Mucosa of rectum (tissue), 2 donors: ENCODE results near the gene TANGO2.

Source experiments
- H3K27ac ChIP-seq, 2 donors: one replicate each; pipeline ENCODE4 v1.7.0; 2013; ENCODE audit warnings: inconsistent platforms in 2 of 2, low read depth in 2 of 2, low read length in 2 of 2
- H3K27me3 ChIP-seq, 2 donors: one replicate each; pipeline ENCODE4 v1.7.0; 2013; ENCODE audit warnings: low read length in 2 of 2; ENCODE audit not compliant: control insufficient read depth in 2 of 2, insufficient read depth in 2 of 2
- H3K36me3 ChIP-seq, 2 donors: one replicate each; pipeline ENCODE4 v1.7.0; 2013; ENCODE audit warnings: low read length in 2 of 2; ENCODE audit not compliant: control insufficient read depth in 2 of 2, insufficient read depth in 2 of 2
- H3K4me1 ChIP-seq, 2 donors: one replicate each; pipeline ENCODE4 v1.7.0; 2013; ENCODE audit warnings: low read length in 2 of 2, mild to moderate bottlenecking in 1 of 2; ENCODE audit not compliant: control insufficient read depth in 2 of 2, insufficient read depth in 2 of 2
- H3K4me3 ChIP-seq, 2 donors: one replicate each; pipeline ENCODE4 v1.7.0; 2013; ENCODE audit warnings: low read length in 2 of 2
- H3K9ac ChIP-seq, 2 donors: one replicate each; pipeline ENCODE4 v1.7.0; 2013; ENCODE audit warnings: low read length in 2 of 2, low read depth in 1 of 2, mild to moderate bottlenecking in 1 of 2
- H3K9me3 ChIP-seq, 2 donors: one replicate each; pipeline ENCODE4 v1.7.0; 2013; ENCODE audit warnings: low read length in 2 of 2; ENCODE audit not compliant: control insufficient read depth in 2 of 2
- donor health status: healthy.
- donor health status: Normal muscosa, but diverticular disease.

Gene TANGO2

DNA sequence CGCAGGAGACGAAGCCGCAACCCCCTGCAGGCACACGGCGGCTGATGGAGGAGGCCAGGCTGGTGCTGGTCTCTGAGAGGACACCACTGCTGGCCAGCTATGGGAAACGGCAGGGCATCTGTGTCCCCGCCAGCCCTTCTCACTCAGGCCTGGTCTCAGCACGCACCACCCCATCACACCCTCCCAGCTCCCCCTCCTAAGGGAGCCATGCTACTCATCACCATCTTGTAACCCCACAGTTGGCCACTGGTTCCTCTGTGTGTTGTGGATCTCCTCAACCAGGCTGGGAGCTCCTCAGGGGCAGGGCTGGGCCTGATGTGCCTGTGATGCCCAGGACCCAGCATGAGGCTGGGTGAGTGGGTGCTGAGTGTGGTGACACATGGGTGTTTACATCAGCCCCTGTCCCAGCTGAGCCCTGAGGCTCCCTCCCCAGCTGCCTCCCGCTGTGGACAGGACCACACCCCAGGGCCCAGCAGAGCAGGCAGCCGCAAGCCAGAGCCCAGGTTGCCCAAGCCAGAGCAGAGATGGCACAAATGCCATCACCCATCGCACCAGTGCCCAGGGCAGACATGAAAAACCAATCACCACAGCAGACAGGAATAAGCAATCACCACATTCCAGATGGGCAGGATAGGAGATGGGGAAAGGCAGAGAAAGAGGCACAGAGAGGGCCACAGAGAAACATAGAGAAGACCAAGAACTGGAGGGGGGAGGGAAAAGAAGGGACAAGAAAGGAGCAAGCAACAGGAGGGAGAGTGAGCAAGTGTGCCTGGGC, 12.5 kb upstream of the TANGO2 start:
- H3K9me3 ChIP-seq: no peaks in the 10 kb centered on the region
- H3K4me3 ChIP-seq: no peak overlapping the region
- peaks cover 0 to 2% of the 10 kb centered on the region in 2 donors for H3K4me1 ChIP-seq
- no peaks in the 10 kb centered on the region for H3K27me3 ChIP-seq
- H3K27ac ChIP-seq: no peak overlapping the region
- H3K36me3 ChIP-seq: no peaks in the 10 kb centered on the region
- no peak overlapping the region for H3K9ac ChIP-seq

DNA sequence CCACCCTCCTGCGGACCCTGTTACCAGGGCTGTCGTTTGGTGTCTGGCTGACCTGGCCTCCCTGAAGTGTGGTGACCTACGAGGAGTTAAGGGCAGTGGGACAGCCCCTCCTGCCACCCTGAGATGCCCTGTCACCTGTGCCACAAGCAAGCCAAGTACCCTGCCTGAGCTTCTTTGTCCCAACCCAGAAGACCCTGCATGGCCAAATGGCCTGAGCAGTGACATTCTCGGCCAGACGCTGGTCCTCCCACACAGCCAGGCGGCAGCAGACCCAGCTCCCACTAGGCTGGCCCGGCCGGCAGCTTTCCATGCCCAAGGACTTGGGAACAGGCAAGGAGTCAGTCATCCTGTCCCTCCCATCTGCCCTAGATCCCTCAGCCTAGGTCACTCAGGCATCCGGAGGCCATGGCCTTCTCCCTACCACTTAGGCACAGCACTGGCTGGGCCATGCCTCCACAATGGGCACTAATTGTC, 11.9 kb upstream of the TANGO2 start:
- Histone ChIP-seq H3K4me1 (peaks cover 0 to 3% of the 10 kb centered on the region in 2 donors), H3K9ac (no peak overlapping the region), H3K27ac (no peak overlapping the region), H3K9me3 (no peaks in the 10 kb centered on the region), H3K4me3 (no peak overlapping the region), H3K27me3 (no peaks in the 10 kb centered on the region), H3K36me3 (no peaks in the 10 kb centered on the region)

DNA sequence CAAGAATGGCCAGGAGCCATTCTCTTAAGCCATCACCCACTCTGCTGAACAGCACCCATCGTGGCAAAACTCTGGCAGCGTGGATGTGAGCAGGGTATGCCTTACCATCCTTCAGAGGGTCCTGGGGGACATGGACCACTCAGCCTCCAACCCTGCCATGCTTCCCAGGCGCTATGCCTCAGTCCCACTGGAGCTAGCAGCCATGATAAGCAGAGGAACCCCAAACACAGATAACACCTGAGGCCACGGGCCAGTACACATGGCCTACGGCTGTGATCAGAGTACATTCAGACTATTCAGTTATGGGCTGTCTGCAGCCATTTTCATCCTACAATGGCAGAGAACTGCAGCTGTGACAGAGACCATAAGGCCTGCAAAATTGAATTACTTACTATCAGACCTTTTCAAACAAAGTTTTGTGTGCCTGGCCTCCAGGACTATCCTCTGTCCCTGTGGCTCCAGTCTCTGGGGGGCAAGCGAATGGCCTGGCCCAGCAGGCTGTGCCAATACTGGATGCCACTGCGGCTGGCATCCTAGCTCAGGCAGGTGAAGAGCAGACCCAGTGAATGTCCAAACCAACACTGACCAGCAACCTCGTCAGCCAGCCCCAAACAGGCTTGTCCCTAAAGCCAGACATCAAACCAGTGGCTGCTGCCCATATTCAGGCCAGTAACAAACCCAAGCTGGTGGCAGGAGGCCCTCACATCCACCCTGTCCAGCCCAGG, 11.2 kb upstream of the TANGO2 start:
- no peak overlapping the region for H3K27ac ChIP-seq
- peaks cover 1 to 4% of the 10 kb centered on the region in 2 donors for H3K4me1 ChIP-seq
- H3K4me3 ChIP-seq: no peak overlapping the region
- H3K9ac ChIP-seq: no peak overlapping the region
- no peaks in the 10 kb centered on the region for H3K36me3 ChIP-seq
- H3K9me3 ChIP-seq: no peaks in the 10 kb centered on the region
- no peaks in the 10 kb centered on the region for H3K27me3 ChIP-seq

DNA sequence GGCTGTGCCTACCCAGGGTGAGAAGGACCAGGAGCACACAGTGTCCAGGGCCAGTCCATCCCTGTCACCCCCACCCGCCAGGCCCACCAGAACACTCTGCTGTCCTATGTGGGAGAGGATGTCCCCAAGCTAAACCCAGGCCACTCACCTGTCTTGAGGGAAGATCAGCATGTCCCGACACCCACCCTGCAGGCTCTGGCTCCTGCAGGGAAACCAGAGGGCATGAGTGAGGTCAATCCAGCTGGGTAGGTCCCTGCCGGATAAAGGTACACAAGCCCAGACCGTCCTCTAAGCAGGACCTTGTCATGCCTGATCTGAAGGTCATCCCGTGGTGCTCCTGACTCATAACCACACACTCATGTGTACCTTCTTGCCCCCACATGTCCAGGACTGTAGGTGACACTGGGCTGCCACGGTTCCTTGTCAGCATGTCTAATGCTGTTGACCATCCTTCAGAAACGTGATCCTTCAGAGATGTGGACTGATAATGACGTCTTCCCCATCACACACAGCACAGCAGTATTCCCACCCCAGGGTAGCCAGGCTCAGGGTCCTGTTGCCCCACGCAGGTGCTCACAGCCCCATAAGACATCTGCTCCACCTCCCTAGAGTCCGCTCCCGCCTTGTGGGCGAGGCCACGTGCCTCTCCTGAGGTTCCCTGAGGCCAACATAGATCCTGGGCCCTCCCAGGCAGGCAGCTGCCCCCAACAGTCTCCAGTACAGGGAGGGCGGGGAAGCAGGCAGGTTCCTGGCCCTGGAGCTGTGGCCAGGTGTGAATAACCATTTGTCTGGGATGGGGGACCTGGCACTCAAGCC, 10.4 kb upstream of the TANGO2 start:
- H3K9me3 ChIP-seq: no peaks in the 10 kb centered on the region
- no peak overlapping the region for H3K27ac ChIP-seq
- no peak overlapping the region for H3K9ac ChIP-seq
- no peak overlapping the region for H3K4me3 ChIP-seq
- H3K4me1 ChIP-seq: peaks cover 5% of the 10 kb centered on the region in 2 donors
- H3K27me3 ChIP-seq: no peaks in the 10 kb centered on the region
- no peaks in the 10 kb centered on the region for H3K36me3 ChIP-seq

DNA sequence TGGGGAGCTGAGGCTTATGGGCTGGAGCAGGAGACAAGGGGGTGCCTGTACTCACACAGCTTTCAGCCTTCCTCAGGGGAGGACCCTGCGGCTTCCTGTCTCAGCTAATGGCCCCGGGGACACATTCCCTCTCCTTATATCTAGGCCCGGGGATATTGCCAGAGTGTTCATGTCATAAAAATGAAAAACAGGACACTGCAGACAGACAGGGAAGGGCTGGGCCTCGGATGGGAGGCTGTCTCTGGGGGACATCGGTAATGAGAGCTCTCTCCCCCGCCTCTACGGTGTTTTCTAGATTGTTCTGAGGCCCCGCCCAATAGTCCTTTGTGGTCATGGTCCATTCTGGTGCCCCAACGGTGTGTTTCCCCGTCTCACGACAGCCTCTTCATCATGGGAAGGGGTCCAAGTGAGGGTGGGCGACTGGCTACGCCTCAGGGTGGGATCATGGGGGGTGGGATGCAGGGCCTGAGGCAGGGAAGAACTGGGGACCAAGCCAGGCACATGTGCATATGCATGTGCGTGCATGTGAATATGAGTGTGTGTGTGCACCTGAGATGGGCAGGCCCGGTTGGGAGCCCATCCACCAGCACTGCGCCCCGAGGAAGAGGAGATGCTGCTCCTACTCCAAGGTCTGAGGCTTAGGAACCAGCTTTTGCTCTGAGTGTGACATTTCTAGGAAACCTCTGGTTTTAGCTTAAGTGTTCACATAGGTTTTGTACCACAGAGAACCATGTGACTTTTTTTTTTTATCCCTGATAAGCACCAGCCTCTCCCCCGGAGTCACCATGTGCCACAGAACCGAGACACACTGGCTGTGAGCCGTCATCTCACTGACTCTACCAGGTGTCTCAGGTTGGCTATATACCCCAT, 9.6 kb upstream of the TANGO2 start:
- H3K4me3 ChIP-seq: no peak overlapping the region
- no peaks in the 10 kb centered on the region for H3K36me3 ChIP-seq
- no peak overlapping the region for H3K27ac ChIP-seq
- no peaks in the 10 kb centered on the region for H3K9me3 ChIP-seq
- H3K9ac ChIP-seq: no peak overlapping the region
- peaks cover 5 to 8% of the 10 kb centered on the region in 2 donors for H3K4me1 ChIP-seq
- H3K27me3 ChIP-seq: no peaks in the 10 kb centered on the region

DNA sequence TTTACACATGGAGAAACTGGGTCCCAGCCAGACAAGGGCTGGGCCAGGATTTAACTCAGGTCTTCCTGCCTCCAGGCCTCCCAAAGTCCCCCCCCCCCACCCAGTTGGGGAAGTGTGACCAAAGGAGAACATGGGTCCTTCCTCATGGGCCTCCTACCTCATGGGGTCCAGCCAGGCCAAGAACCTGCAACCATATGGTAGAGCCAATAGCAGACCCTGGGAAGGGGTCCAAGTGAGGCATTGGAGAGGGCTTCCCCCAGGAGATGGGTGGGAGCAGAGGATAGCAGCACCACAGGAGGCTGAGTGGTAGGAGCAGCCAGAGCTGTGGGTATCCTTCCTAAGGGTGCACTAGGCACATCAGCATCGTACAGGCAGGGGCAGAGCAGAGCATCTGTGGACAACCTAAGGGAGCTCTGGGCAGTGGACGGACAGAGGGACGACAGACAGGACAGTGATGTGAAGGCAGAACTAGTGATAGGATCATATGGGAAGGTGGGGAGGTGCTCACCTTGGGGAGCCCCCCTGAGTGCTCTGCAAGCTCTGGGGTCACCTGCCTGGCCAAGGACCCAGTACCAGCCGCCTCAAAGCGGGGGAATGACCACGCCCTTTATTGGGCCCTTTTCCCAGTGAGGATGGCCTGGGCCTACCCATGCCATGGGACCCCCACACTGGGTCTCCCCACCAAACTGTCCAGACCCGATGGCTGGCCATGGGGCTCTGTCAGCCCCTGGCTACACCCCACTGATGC, 8.7 kb upstream of the TANGO2 start:
- H3K4me1 ChIP-seq: peaks cover 7 to 10% of the 10 kb centered on the region in 2 donors
- H3K9ac ChIP-seq: no peak overlapping the region
- no peaks in the 10 kb centered on the region for H3K27me3 ChIP-seq
- H3K36me3 ChIP-seq: no peaks in the 10 kb centered on the region
- no peak overlapping the region for H3K27ac ChIP-seq
- no peak overlapping the region for H3K4me3 ChIP-seq
- H3K9me3 ChIP-seq: no peaks in the 10 kb centered on the region

DNA sequence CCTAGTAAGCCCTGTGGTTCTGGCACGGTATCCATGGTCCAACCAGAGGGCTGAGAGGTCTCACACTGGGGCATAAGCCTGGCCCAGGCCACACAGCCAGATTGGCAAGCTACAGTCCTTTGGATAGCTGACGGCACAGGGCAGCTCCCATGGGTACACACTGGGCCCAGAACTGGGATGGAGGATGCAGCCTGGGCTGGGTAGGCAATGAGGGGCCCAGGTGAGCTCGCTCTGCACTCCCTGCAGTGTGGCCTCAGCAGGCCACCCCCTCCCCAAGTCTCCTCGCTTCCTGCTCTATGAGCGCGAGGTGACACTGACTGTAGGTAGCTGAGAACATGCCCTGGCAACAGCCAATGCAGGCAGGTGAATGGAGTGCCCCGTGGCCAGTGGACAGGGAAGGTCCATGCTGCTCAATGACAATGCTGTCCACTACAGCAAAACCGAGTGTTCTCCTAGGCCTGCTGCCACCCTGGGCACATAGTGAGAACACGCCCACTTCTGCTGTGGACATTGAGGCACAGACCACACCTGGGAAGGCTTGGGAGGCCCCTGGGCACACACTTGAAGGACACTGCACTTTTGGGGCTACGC, 8.1 kb upstream of the TANGO2 start:
- no peak overlapping the region for H3K9ac ChIP-seq
- H3K9me3 ChIP-seq: no peaks in the 10 kb centered on the region
- peaks cover 11 to 15% of the 10 kb centered on the region in 2 donors for H3K4me1 ChIP-seq
- no peak overlapping the region for H3K4me3 ChIP-seq
- no peak overlapping the region for H3K27ac ChIP-seq
- peaks cover 3 to 5% of the 10 kb centered on the region in 2 donors for H3K27me3 ChIP-seq
- H3K36me3 ChIP-seq: no peaks in the 10 kb centered on the region

DNA sequence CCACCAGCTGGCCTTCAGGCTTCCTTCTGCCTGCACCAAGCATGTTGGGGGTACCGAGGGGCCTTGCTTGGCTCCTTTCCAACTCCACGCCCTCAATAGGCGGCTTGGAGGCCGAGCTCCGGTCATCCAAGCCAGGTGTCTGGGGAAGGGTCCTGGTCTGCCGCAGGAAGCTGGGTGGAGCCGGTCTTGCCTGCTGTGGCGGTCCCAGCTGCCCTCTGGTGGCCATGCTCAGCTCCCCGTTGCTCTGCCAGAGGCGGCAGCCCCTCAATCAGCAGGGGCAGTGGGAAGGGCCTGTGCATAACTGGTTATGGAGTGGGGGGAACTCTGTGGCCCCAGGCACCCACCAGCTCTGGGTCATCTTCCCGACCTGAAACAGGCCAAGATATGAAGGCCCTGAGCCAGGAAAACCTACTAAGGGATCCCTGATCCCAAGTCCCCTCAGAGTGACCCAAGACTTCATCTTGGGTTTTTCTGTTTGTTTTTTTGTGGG, 7.5 kb upstream of the TANGO2 start:
- Histone ChIP-seq H3K27ac (no peak overlapping the region), H3K4me1 (peaks cover 11 to 15% of the 10 kb centered on the region in 2 donors)

More for the DNA sequence above, 7.5 kb upstream of the TANGO2 start:
- Histone ChIP-seq H3K9me3 (no peaks in the 10 kb centered on the region), H3K36me3 (no peaks in the 10 kb centered on the region), H3K4me3 (no peak overlapping the region), H3K27me3 (peaks cover 4 to 9% of the 10 kb centered on the region in 2 donors), H3K9ac (no peak overlapping the region)
